DOHH2 (cell line): ENCODE results near the gene PARPBP.
"Not testable (repeated sequence)": the region's sequence is repeated elsewhere in the genome, so short reads cannot be mapped to it uniquely, and the experiment has no call there.

Experiments used
- H3F3A ChIP-seq: fragments of 200-600 bp; sonication (generic), shearing (Covaris generic); 2 replicates; pipeline ENCODE4 v1.6.0; 2016; ENCODE audit warnings: antibody characterized with exemption, mild to moderate bottlenecking; ENCODE audit not compliant: control insufficient read depth, insufficient read depth
- H3K27ac ChIP-seq: fragments of 200-600 bp; sonication (generic); 2 replicates; pipeline ENCODE4 v1.5.1; 2014; ENCODE audit warnings: low read depth, mild to moderate bottlenecking, low read length, moderate library complexity
- H3K27me3 ChIP-seq: fragments of 200-600 bp; sonication (generic); 2 replicates; pipeline ENCODE4 v1.6.1; 2014; ENCODE audit warnings: mild to moderate bottlenecking, low read length, mixed read lengths; ENCODE audit not compliant: control insufficient read depth
- H3K36me3 ChIP-seq: fragments of 200-600 bp; sonication (generic); 2 replicates; pipeline ENCODE4 v1.6.1; 2014; ENCODE audit warnings: mild to moderate bottlenecking, low read length, moderate library complexity, mixed read lengths; ENCODE audit not compliant: control insufficient read depth
- H3K4me1 ChIP-seq: fragments of 200-600 bp; sonication (generic); 2 replicates; pipeline ENCODE4 v1.6.1; 2014; ENCODE audit warnings: mild to moderate bottlenecking, low read length, mixed read lengths; ENCODE audit not compliant: control insufficient read depth
- H3K4me2 ChIP-seq: fragments of 200-600 bp; sonication (generic); 2 replicates; pipeline ENCODE4 v1.6.0; 2014; ENCODE audit warnings: mild to moderate bottlenecking, low read length, moderate library complexity
- H3K4me3 ChIP-seq: fragments of 200-600 bp; sonication (generic); 2 replicates; pipeline ENCODE4 v1.5.1; 2014; ENCODE audit warnings: mild to moderate bottlenecking, low read length, mixed read lengths
- H3K79me2 ChIP-seq: fragments of 200-600 bp; sonication (generic); 2 replicates; pipeline ENCODE4 v1.6.1; 2014; ENCODE audit warnings: mild to moderate bottlenecking, low read length, mixed read lengths; ENCODE audit not compliant: control insufficient read depth
- H3K9me2 ChIP-seq: fragments of 200-600 bp; sonication (generic); replicated peaks from 2 replicates; pipeline ENCODE4 v1.6.1; 2014; ENCODE audit warnings: mild to moderate bottlenecking, low read length, mixed read lengths; ENCODE audit not compliant: control insufficient read depth
- H3K9me3 ChIP-seq: fragments of 200-600 bp; sonication (generic); 2 replicates; pipeline ENCODE4 v1.6.1; 2014; ENCODE audit warnings: antibody characterized with exemption, low read length, mixed read lengths; ENCODE audit not compliant: control insufficient read depth, insufficient read depth
- H4K20me1 ChIP-seq: fragments of 200-600 bp; sonication (generic); 2 replicates; pipeline ENCODE4 v1.6.0; 2014; ENCODE audit warnings: low read depth, mild to moderate bottlenecking, antibody characterized with exemption, low read length, moderate library complexity; ENCODE audit not compliant: control insufficient read depth, insufficient read depth
- CTCF ChIP-seq: fragments of 200-600 bp; sonication (generic); IDR thresholded peaks from one replicate; pipeline ENCODE4 v1.5.1; 2014; ENCODE audit warnings: antibody characterized with exemption, mild to moderate bottlenecking, low read depth, low read length; ENCODE audit not compliant: poor library complexity, severe bottlenecking
- EZH2phosphoT487 ChIP-seq: fragments of 200-600 bp; sonication (generic); IDR thresholded peaks from 2 replicates; pipeline ENCODE4 v1.6.1; 2017; ENCODE audit warnings: borderline replicate concordance, mild to moderate bottlenecking, antibody characterized with exemption, low read length, moderate library complexity, mixed read lengths

Gene PARPBP, protein sequence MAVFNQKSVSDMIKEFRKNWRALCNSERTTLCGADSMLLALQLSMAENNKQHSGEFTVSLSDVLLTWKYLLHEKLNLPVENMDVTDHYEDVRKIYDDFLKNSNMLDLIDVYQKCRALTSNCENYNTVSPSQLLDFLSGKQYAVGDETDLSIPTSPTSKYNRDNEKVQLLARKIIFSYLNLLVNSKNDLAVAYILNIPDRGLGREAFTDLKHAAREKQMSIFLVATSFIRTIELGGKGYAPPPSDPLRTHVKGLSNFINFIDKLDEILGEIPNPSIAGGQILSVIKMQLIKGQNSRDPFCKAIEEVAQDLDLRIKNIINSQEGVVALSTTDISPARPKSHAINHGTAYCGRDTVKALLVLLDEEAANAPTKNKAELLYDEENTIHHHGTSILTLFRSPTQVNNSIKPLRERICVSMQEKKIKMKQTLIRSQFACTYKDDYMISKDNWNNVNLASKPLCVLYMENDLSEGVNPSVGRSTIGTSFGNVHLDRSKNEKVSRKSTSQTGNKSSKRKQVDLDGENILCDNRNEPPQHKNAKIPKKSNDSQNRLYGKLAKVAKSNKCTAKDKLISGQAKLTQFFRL

GRCh38 chr12:102119674-102120563 lies at the start of gene PARPBP, which contains the start of gene NUP37:
Gene PARPBP (plus strand): TSS chr12:102120183. CDS start chr12:102123889, 3,706 bp downstream.
Gene NUP37 (minus strand): TSS chr12:102120114. CDS start chr12:102118518, 1,596 bp downstream.
- TF ChIP-seq EZH2phosphoT487 (no peak), CTCF (peak; percentile 7)
- Histone ChIP-seq H3K27me3 (no peaks in the 10 kb centered on the region), H3K4me1 (peaks cover 30% of the 10 kb centered on the region), H3K4me3 (peak within 1 kb of the TSS; percentile 84), H3K4me2 (peak within 1 kb of the TSS; percentile 91), H3K27ac (peak within 1 kb of the TSS; percentile 67), H3K9me3 (no peaks in the 10 kb centered on the region), H3K79me2 (peaks cover 65% of the 10 kb centered on the region), H3K36me3 (peaks cover 73% of the 10 kb centered on the region), H3K9me2 (no peaks in the 10 kb centered on the region), H4K20me1 (no peaks in the 10 kb centered on the region), H3F3A (no peaks in the 10 kb centered on the region; the same call in 1 of the 2 replicates)

- not testable (repeated sequence) for H3K27me3 ChIP-seq, H3K4me2 ChIP-seq, H3K79me2 ChIP-seq, H3F3A ChIP-seq, H3K9me2 ChIP-seq, H3K4me1 ChIP-seq, H4K20me1 ChIP-seq, H3K4me3 ChIP-seq, H3K27ac ChIP-seq, H3K9me3 ChIP-seq
- peaks cover 18% of the 10 kb centered on the region for H3K36me3 ChIP-seq
These were observed 47.9 kb upstream of the PARPBP start for GRCh38 chr12:102072092-102072491.

DNA sequence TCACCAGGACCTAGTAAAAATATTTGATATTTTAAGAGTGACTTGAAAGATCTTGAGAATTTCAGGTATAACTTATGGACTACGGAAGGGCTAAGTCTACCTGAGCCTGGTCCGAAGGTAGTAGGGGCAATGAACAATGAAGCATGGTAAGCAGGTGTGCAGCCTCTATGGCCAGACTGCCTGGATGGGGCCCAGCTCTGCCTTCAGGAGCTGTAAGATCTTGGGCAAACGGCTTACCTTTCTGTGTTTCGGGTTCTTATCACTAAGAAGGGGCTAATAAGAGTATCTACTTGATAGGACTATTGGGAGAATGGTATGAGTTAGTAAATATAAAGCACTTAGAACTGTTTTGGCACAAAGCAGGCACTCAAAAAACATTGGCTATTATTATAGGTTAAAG lies 39.1 kb upstream of the PARPBP start:
- Histone ChIP-seq H3K9me2 (no peaks in the 10 kb centered on the region), H4K20me1 (no peaks in the 10 kb centered on the region), H3K4me2 (no peak overlapping the region), H3K27me3 (no peaks in the 10 kb centered on the region), H3K4me1 (no peaks in the 10 kb centered on the region), H3K27ac (no peak overlapping the region), H3K4me3 (no peak overlapping the region), H3K36me3 (peaks cover 72% of the 10 kb centered on the region), H3K9me3 (no peaks in the 10 kb centered on the region), H3F3A (no peaks in the 10 kb centered on the region), H3K79me2 (no peaks in the 10 kb centered on the region)
- TF ChIP-seq CTCF: no peak
- no peak for TF ChIP-seq EZH2phosphoT487

DNA sequence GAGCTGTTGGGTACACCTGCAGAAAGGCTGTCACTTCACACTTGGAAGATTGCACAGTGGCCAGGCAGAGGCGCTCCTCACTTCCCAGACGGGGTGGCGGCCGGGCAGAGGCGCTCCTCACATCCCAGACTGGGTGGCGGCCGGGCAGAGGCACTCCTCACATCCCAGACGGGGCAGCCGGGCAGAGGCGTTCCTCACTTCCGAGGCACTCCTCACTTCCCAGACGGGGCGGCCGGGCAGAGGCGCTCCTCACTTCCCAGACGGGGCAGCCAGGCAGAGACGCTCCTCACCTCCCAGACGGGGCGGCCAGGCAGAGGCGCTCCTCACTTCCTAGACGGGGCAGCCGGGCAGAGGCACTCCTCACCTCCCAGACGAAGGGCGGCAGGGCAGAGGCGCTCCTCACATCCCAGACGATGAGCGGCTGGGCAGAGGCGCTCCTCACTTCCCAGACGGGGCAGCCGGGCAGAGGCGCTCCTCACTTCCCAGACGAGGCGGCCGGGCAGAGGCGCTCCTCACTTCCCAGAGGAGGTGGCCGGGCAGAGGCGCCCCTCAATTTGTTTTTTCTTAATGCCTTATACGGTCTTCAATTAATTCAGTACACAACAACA lies 30.7 kb upstream of the PARPBP start:
- not testable (repeated sequence) for H3K4me2 ChIP-seq, H3K9me3 ChIP-seq, H3K4me1 ChIP-seq, H3K4me3 ChIP-seq, H3F3A ChIP-seq, H3K79me2 ChIP-seq, H3K27me3 ChIP-seq, H3K27ac ChIP-seq, H4K20me1 ChIP-seq, H3K9me2 ChIP-seq
- peaks cover 43% of the 10 kb centered on the region for H3K36me3 ChIP-seq
